MG63 (cell line): Measurements from ENCODE around the gene SLC6A13. TPM values are rescaled to one million over a fixed set of nuclear protein-coding genes. Genes with fewer than 3 reads are reported as not detected.
"Not testable (repeated sequence)": the region's sequence is repeated elsewhere in the genome, so short reads cannot be mapped to it uniquely, and the experiment has no call there.

Experiments used
- DNase-seq: peaks from one replicate; pipeline ENCODE4 v3.0.0-alpha.2; 2020
- H3K27me3 ChIP-seq: fragments of 250-450 bp; sonication (Bioruptor Pico); 2 replicates; pipeline ENCODE4 v1.5.1; 2020; ENCODE audit warnings: mild to moderate bottlenecking, moderate library complexity
- H3K36me3 ChIP-seq: fragments of 250-450 bp; sonication (Bioruptor Pico); 2 replicates; pipeline ENCODE4 v1.5.1; 2020; ENCODE audit warnings: mild to moderate bottlenecking, moderate library complexity
- H3K4me3 ChIP-seq: fragments of 250-450 bp; sonication (Bioruptor Pico); 2 replicates; pipeline ENCODE4 v1.5.1; 2020; ENCODE audit warnings: mild to moderate bottlenecking, moderate library complexity
- H3K9me3 ChIP-seq: fragments of 250-450 bp; sonication (Bioruptor Pico); 2 replicates; pipeline ENCODE4 v1.5.1; 2020; ENCODE audit warnings: mild to moderate bottlenecking, moderate library complexity
- total RNA-seq: library from RNA; depleted of rRNA; stranded (reverse); fragments of >200 nt; shearing (Covaris generic); gene quantifications from 2 replicates; pipeline ENCODE4 v1.2.3, GENCODE V29; 2014; ENCODE audit warnings: low replicate concordance

SLC6A13 gene
- total RNA-seq, 1 experiment from 2014 or later = not detected

GRCh38 chr12:243381-243780 lies 19.3 kb downstream of the SLC6A13 start:
- Histone ChIP-seq H3K36me3 (no peaks in the 10 kb centered on the region), H3K4me3 (no peak overlapping the region), H3K27me3 (peaks cover 2% of the 10 kb centered on the region; the same call in 1 of the 2 replicates), H3K9me3 (peaks cover 11% of the 10 kb centered on the region)
- no peak for DNase-seq

DNA sequence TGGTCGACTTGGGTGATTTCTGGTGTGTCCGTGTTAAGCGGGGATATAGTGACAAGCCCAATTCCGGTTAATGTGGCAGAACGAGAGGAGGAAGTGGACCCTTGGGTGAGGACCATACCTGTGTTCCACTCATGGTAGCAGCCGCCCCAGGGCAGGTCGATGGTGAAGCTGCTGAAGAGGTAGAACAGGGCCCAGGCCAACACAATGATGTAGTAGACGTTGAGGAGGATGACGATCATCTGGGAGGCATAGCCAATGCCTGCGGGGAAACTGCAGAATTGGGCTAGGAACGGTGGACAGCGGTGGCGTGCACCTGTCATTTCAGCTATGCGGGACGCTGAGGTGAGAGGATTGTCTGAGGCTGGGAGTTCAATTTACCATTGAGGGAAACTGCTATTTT lies 20.1 kb downstream of the SLC6A13 start:
- H3K4me3 ChIP-seq = no peak overlapping the region
- no peaks in the 10 kb centered on the region for H3K36me3 ChIP-seq
- DNase-seq = no peak
- H3K9me3 ChIP-seq = peaks cover 6% of the 10 kb centered on the region
- peaks cover 2% of the 10 kb centered on the region; the same call in 1 of the 2 replicates for H3K27me3 ChIP-seq

DNA sequence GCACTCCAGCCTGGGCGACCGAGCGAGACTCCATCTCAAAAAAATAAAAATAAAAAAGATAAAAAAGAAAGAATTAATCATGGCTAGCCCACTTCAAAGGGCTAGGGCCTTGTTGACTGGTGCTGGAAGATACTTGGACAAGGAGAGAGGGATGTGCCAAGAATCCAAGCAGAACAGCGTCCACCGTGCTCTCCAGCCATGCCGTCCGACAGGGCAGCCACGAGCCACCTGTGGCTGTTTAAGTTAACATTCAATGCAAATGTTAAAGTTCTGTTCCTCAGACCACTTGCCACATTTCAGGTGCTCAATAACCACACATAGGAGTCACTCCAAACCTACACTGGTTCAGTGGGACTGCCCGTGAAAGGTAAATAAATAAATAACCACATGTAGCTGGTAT lies 21.4 kb downstream of the SLC6A13 start:
- Histone ChIP-seq H3K9me3 (peaks cover 6% of the 10 kb centered on the region), H3K4me3 (no peak overlapping the region), H3K36me3 (no peaks in the 10 kb centered on the region), H3K27me3 (peaks cover 2% of the 10 kb centered on the region; the same call in 1 of the 2 replicates)
- no peak for DNase-seq

DNA sequence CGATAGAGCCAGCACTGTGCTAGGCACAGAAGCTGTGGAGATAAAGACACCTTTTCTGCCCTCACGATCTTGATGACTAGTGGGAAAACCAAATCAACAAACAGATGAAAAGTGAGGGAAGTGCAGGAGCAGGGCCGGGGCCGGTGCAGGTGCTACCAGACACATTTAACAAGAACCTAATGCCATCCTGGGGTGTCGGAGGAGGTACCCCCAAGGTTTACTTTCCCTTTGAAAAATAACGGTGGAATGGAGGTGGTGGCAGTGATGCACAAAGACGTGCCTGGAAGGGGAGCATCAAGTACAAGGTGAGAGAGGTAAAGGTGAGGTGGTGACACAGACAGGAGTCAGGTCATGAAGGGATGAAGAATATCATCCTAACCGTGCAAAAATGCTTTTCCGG lies 22.1 kb downstream of the SLC6A13 start:
- Histone ChIP-seq H3K27me3 (peaks cover 2% of the 10 kb centered on the region; the same call in 1 of the 2 replicates), H3K4me3 (no peak overlapping the region), H3K9me3 (peaks cover 7% of the 10 kb centered on the region), H3K36me3 (no peaks in the 10 kb centered on the region)
- DNase-seq = no peak

GRCh38 chr12:238736-239398 lies 23.8 kb downstream of the SLC6A13 start:
- Histone ChIP-seq H3K9me3 (peaks cover 10% of the 10 kb centered on the region), H3K36me3 (no peaks in the 10 kb centered on the region), H3K27me3 (peaks cover 2% of the 10 kb centered on the region; the same call in 1 of the 2 replicates), H3K4me3 (no peak overlapping the region)
- no peak for DNase-seq

- H3K27me3 ChIP-seq = no peaks in the 10 kb centered on the region; the same call in 1 of the 2 replicates
- DNase-seq = no peak
- peaks cover 10% of the 10 kb centered on the region for H3K9me3 ChIP-seq
- no peaks in the 10 kb centered on the region for H3K36me3 ChIP-seq
- H3K4me3 ChIP-seq = no peak overlapping the region
Observed at GRCh38 chr12:238116-238515, 24.5 kb downstream of the SLC6A13 start.

DNA sequence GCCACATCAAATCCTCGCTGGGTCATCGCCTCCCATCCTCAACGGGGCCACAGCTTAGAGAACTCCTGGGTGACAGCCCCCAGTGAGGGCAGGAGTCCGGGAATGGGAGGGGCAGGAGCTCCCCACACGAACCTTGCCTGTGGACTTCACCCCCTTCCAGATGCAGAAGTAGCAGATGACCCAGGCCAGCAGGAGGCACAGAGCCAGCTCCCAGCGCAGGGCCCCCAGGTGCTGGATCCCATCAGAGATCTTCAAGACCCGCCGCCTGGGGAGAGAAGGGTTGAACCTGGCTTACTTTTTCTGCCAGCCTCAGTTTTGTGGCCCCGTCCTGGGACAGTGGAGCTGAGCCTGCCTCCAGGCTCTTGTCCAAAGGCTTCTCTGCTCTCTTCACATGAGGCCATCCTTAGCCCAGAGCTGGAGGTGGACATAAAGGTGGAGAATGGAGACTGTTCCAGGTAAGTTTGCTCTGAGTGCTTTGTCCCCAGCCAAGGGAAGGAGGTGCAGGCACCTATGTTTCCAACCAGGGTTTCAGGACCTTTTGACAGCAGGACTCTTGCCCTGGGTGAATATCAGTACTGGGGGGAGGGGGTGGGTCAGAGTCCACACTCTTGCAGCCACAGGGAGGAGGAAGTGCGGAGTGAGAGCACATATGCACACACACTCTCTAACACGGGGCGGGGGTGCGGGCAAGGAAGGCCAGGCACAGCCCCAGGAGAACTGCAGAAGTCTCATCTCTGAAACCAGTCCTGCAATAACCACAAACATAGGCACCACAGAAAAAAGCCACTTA lies 25.4 kb downstream of the SLC6A13 start:
- Histone ChIP-seq H3K9me3 (peaks cover 10% of the 10 kb centered on the region), H3K4me3 (no peak overlapping the region), H3K27me3 (no peaks in the 10 kb centered on the region; the same call in 1 of the 2 replicates), H3K36me3 (no peaks in the 10 kb centered on the region)
- DNase-seq = no peak

DNA sequence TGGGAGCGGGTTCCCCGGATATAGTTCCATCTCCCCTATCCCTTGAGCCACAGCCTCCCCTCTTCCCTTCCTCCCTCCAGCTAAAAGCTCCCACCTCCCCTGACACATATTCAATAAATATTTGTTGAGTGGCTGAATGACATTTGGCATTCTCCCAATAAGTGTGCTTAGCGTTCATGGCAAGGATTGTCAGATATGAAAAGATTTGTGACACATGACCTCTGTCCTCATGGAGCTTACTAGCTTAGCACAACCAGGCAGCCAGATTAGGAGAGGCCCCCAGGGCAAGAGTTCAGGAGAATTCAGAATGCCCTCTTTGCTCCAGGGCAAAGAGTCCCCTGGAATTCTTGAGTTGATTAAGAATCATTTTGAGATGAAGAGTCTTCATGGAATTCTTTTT lies 26.2 kb downstream of the SLC6A13 start:
- H3K4me3 ChIP-seq = no peak overlapping the region
- no peaks in the 10 kb centered on the region for H3K27me3 ChIP-seq
- H3K36me3 ChIP-seq = no peaks in the 10 kb centered on the region
- peaks cover 10% of the 10 kb centered on the region for H3K9me3 ChIP-seq
- no peak for DNase-seq

DNA sequence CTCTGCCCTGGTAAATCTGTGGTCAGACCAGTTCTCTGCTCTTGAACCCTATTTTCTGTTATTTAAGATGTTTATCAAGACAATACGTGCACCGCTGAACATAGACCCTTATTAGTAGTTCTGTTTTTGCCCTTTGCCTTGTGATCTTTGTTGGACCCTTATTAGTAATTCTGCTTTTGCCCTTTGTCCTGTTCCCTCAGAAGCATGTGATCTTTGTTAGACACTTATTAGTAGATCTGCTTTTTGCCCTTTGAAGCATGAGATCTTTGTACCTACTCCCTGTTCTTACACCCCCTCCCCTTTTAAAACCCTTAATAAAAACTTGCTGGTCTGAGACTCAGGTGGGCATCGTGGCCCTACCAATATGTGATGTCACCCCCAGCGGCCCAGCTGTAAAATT lies 26.7 kb downstream of the SLC6A13 start:
- H3K36me3 ChIP-seq, DNase-seq, H3K9me3 ChIP-seq, H3K4me3 ChIP-seq, H3K27me3 ChIP-seq: not testable (repeated sequence)

- peaks cover 10% of the 10 kb centered on the region for H3K9me3 ChIP-seq
- no peaks in the 10 kb centered on the region for H3K36me3 ChIP-seq
- H3K4me3 ChIP-seq = no peak overlapping the region
- no peak for DNase-seq
- H3K27me3 ChIP-seq = peaks cover 2% of the 10 kb centered on the region; the same call in 1 of the 2 replicates
Observed at GRCh38 chr12:234891-235415, 27.7 kb downstream of the SLC6A13 start.

GRCh38 chr12:234019-234418 lies 28.6 kb downstream of the SLC6A13 start:
- Histone ChIP-seq H3K27me3 (peaks cover 2% of the 10 kb centered on the region; the same call in 1 of the 2 replicates), H3K4me3 (no peak overlapping the region), H3K9me3 (peaks cover 10% of the 10 kb centered on the region), H3K36me3 (no peaks in the 10 kb centered on the region)
- no peak for DNase-seq

DNA sequence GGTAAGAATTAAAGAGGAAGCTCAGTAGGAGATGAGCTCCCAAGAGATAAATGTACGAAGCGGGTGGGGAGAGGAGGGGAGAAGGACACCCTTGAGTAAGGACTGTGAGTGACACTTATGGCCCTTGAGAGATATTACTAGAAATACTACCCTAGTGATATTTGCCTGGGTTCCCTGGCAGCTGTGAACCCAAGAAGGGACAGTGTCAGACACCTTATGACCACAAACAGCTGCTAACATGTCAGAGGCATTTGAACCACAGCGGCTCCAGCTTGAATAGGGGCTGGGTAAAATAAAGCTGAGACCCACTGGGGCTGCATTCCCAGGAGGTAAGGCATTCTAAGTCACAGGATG lies 29.0 kb downstream of the SLC6A13 start:
- Histone ChIP-seq H3K9me3 (peaks cover 10% of the 10 kb centered on the region), H3K4me3 (no peak overlapping the region), H3K36me3 (no peaks in the 10 kb centered on the region), H3K27me3 (peaks cover 2% of the 10 kb centered on the region; the same call in 1 of the 2 replicates)
- DNase-seq = no peak

- DNase-seq = no peak
- Histone ChIP-seq H3K4me3 (no peak overlapping the region), H3K27me3 (peaks cover 2% of the 10 kb centered on the region; the same call in 1 of the 2 replicates), H3K9me3 (peaks cover 10% of the 10 kb centered on the region), H3K36me3 (no peaks in the 10 kb centered on the region)
Observed at GRCh38 chr12:232731-233614, 29.7 kb downstream of the SLC6A13 start.

DNA sequence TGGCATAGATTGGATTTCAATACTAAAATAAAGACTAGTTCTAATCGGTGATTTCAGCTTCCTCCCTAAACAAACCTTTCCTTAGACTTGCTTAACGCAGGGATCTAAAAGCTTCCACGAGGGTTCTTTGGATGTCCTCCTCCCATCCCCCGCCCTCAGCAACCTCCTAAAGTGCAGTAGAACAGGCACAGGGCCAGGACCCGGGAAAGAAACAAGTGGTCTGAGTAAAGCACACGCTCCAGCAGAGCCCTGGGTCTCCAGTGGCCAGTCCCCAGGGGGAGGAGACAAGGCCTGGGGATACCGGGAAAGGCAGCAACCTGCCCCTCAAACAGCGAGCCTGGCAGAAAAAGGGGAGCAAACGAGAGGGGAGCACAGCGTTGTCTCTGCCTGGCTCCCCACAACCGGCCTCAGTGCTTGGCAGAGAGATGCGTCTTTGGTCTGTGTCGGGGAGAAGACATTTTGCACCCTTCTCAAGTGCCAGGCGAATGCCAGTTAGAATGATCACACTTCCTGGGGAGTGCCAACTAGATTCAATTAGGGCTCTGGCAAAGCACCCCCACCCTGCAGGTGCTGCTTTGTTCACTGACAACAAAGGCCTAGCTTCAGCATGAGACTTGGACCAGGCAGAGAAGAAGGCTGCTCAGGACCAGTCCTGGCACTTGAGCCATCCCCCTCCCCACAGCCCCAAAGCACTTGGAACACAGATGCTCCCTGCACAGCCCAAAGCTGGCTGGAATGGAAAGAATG lies 31.5 kb downstream of the SLC6A13 start:
- Histone ChIP-seq H3K4me3 (no peak overlapping the region), H3K36me3 (no peaks in the 10 kb centered on the region), H3K27me3 (peaks cover 4% of the 10 kb centered on the region; the same call in 1 of the 2 replicates)

GRCh38 chr12:229441-230191 lies 33.0 kb downstream of the SLC6A13 start:
- Histone ChIP-seq H3K9me3 (no peaks in the 10 kb centered on the region), H3K4me3 (no peak overlapping the region), H3K27me3 (peaks cover 4% of the 10 kb centered on the region; the same call in 1 of the 2 replicates), H3K36me3 (no peaks in the 10 kb centered on the region)
- no peak for DNase-seq

More for the DNA sequence above, 31.5 kb downstream of the SLC6A13 start:
- no peak for DNase-seq
- H3K9me3 ChIP-seq = peaks cover 4% of the 10 kb centered on the region; the same call in 1 of the 2 replicates
